SK-N-SH (cell line): ENCODE data around the gene PPP1R37. TPM values are rescaled to one million over a fixed set of nuclear protein-coding genes. Genes with fewer than 3 reads are reported as not detected.

Experiments used
- CTCF ChIA-PET: fragments of 300-600, 350-600 bp; formaldehyde crosslinking; extraction: SDS; loops from one replicate; lab custom pipeline; 2021; lab: Yijun Ruan, JAX
- POLR2A ChIA-PET: fragments of 350-600 bp; sonication (Branson Sonifier 250); formaldehyde crosslinking; extraction: SDS; loops from one replicate; lab custom pipeline; 2020; ENCODE audit warnings: antibody characterized with exemption, inconsistent platforms; lab: Yijun Ruan, JAX
- DNase-seq: peaks from one replicate; pipeline ENCODE4 v3.0.0; 2012
- H2AFZ ChIP-seq: fragments of 200-600 bp; sonication (generic); 2 replicates; pipeline ENCODE4 v1.8.1; 2016; ENCODE audit warnings: antibody characterized with exemption, mild to moderate bottlenecking, low read depth
- H3F3A ChIP-seq: fragments of 200-600 bp; sonication (generic); replicated peaks from 2 replicates; pipeline ENCODE3; 2016; ENCODE audit warnings: antibody characterized with exemption, mild to moderate bottlenecking; ENCODE audit not compliant: insufficient read depth
- H3K27ac ChIP-seq, 2 experiments: fragments of 200-500 bp in 1 of 2; fragments of 200-600 bp in 1 of 2; sonication (Bioruptor generic) in 1 of 2; sonication (generic), shearing (Covaris generic) in 1 of 2; 2 replicates each; pipeline versions ENCODE4 v1.5.1 to v1.6.1; 2014 to 2016; ENCODE audit warnings: low read depth in 2 of 2, inconsistent platforms in 1 of 2, low read length in 1 of 2, mild to moderate bottlenecking in 1 of 2, mixed read lengths in 1 of 2
- H3K27me3 ChIP-seq: fragments of 200-600 bp; sonication (generic), shearing (Covaris generic); 2 replicates; pipeline ENCODE4 v1.6.1; 2016; ENCODE audit warnings: mixed run types; ENCODE audit not compliant: insufficient read depth
- H3K36me3 ChIP-seq, 2 experiments: fragments of 200-500 bp in 1 of 2; fragments of 200-600 bp in 1 of 2; sonication (Bioruptor generic) in 1 of 2; sonication (generic) in 1 of 2; replicated peaks in 1 of 2; 2 replicates each; pipeline versions ENCODE3 to v1.5.1; 2014 to 2016; ENCODE audit warnings: low read length in 1 of 2, mild to moderate bottlenecking in 1 of 2; ENCODE audit not compliant: insufficient read depth in 2 of 2, control insufficient read depth in 1 of 2
- H3K4me1 ChIP-seq, 2 experiments: fragments of 200-500 bp in 1 of 2; fragments of 200-600 bp in 1 of 2; sonication (Bioruptor generic) in 1 of 2; sonication (generic), shearing (Covaris generic) in 1 of 2; 2 replicates each; pipeline versions ENCODE4 v1.5.1 to v1.6.1; 2014 to 2016; ENCODE audit warnings: low read depth in 1 of 2, low read length in 1 of 2, mixed run types in 1 of 2; ENCODE audit not compliant: insufficient read depth in 2 of 2, control insufficient read depth in 1 of 2
- H3K4me2 ChIP-seq: fragments of 200-600 bp; sonication (generic), shearing (Covaris generic); 2 replicates; pipeline ENCODE4 v1.6.1; 2017; ENCODE audit warnings: mixed run types
- H3K4me3 ChIP-seq, 2 experiments: fragments of 200-500 bp in 1 of 2; fragments of 200-600 bp in 1 of 2; sonication (Bioruptor generic) in 1 of 2; sonication (generic), shearing (Covaris generic) in 1 of 2; 2 replicates each; pipeline versions ENCODE4 v1.5.1 to v1.8.1; 2014 to 2016; ENCODE audit warnings: low read depth in 2 of 2, inconsistent platforms in 1 of 2, low read length in 1 of 2, mild to moderate bottlenecking in 1 of 2, mixed read lengths in 1 of 2, moderate library complexity in 1 of 2
- H3K79me2 ChIP-seq: fragments of 200-600 bp; sonication (generic); 2 replicates; pipeline ENCODE4 v1.8.1; 2017; ENCODE audit warnings: mild to moderate bottlenecking; ENCODE audit not compliant: insufficient read depth
- H3K9ac ChIP-seq: fragments of 200-600 bp; sonication (generic); 2 replicates; pipeline ENCODE4 v1.6.1; 2017; ENCODE audit warnings: mixed run types
- H3K9me2 ChIP-seq: fragments of 200-600 bp; sonication (generic); 2 replicates; pipeline ENCODE4 v1.6.1; 2017; ENCODE audit warnings: mixed run types
- H3K9me3 ChIP-seq: fragments of 200-600 bp; sonication (generic); 2 replicates; pipeline ENCODE4 v1.6.1; 2017; ENCODE audit warnings: mixed run types, mild to moderate bottlenecking, moderate library complexity
- H4K20me1 ChIP-seq: fragments of 200-600 bp; sonication (generic); 2 replicates; pipeline ENCODE4 v1.6.1; 2017; ENCODE audit warnings: mild to moderate bottlenecking, mixed run types; ENCODE audit not compliant: insufficient read depth
- CTCF ChIP-seq: fragments of 200-600 bp; sonication (generic); IDR thresholded peaks from 2 replicates; pipeline ENCODE4 v1.6.1; 2017; ENCODE audit warnings: antibody characterized with exemption, mild to moderate bottlenecking, moderate library complexity
- ELF1 ChIP-seq: IDR thresholded peaks from 2 replicates; pipeline ENCODE4 v1.4.0; 2012
- EZH2phosphoT487 ChIP-seq: fragments of 200-600 bp; sonication (generic); IDR thresholded peaks from 2 replicates; pipeline ENCODE4 v1.6.1; 2017; ENCODE audit warnings: low read depth, mixed run types, mild to moderate bottlenecking, antibody characterized with exemption, moderate library complexity, borderline replicate concordance
- FOSL2 ChIP-seq: IDR thresholded peaks from 2 replicates; pipeline ENCODE4 v1.4.0; 2012; ENCODE audit warnings: low read depth, mild to moderate bottlenecking, moderate library complexity, borderline replicate concordance
- JUND ChIP-seq: IDR thresholded peaks from 2 replicates; pipeline ENCODE4 v1.4.0; 2012
- MXI1 ChIP-seq: IDR thresholded peaks from 2 replicates; pipeline ENCODE4 v1.6.1; 2012; ENCODE audit warnings: mild to moderate bottlenecking, low read depth, low read length, improper control_type of control experiment
- POLR2AphosphoS5 ChIP-seq: IDR thresholded peaks from 2 replicates; pipeline ENCODE4 v1.6.1; 2012; ENCODE audit warnings: low read depth, low read length
- RCOR1 ChIP-seq: fragments of 150-350 bp; IDR thresholded peaks from 2 replicates; pipeline ENCODE4 v1.6.1; 2017; ENCODE audit warnings: antibody characterized with exemption, low read length
- REST ChIP-seq: IDR thresholded peaks from 2 replicates; pipeline ENCODE4 v1.6.1; 2012; ENCODE audit warnings: mild to moderate bottlenecking, low read depth, low read length, moderate library complexity
- RXRA ChIP-seq: IDR thresholded peaks from 2 replicates; pipeline ENCODE4 v1.4.0; 2012; ENCODE audit warnings: low read depth, mild to moderate bottlenecking, borderline replicate concordance
- SMC3 ChIP-seq: IDR thresholded peaks from 2 replicates; pipeline ENCODE4 v1.6.1; 2012; ENCODE audit warnings: low read depth, low read length, improper control_type of control experiment
- TEAD4 ChIP-seq: IDR thresholded peaks from 2 replicates; pipeline ENCODE4 v1.4.0; 2012; ENCODE audit warnings: mild to moderate bottlenecking, borderline replicate concordance; ENCODE audit not compliant: insufficient read depth
- USF1 ChIP-seq: IDR thresholded peaks from 2 replicates; pipeline ENCODE4 v1.4.0; 2012; ENCODE audit warnings: low read depth, borderline replicate concordance
- USF2 ChIP-seq: fragments of 150-350 bp; IDR thresholded peaks from 2 replicates; pipeline ENCODE4 v1.6.1; 2017; ENCODE audit warnings: antibody characterized with exemption, low read length, low read depth, borderline replicate concordance
- WGBS: methylation state at CpG from one replicate; pipeline ENCODE4 v1.1.6; 2017; ENCODE audit warnings: low lambda C conversion rate; 5-methylcytosine and 5-hydroxymethylcytosine counted together
- polyA plus RNA-seq, 3 experiments: library from polyadenylated mRNA; depleted of rRNA; stranded (reverse); fragments of >200 nt; gene quantifications; 2 replicates each; pipeline ENCODE4 v1.2.3, GENCODE V29; 2012
- TF ChIP-seq, protein P1 (sequence below): IDR thresholded peaks from 2 replicates; pipeline ENCODE4 v1.4.0; 2012; ENCODE audit warnings: low read depth, borderline replicate concordance

Gene PPP1R37
- polyA plus RNA-seq, 1 of the 3 experiments (the other 2 are of a cell fraction) = 24.4 TPM

GRCh38 chr19:45184115-45184514 is 91.1 kb downstream of the PPP1R37 start:
- Histone ChIP-seq H3K79me2 (peaks cover 20% of the 10 kb centered on the region), H3F3A (no peaks in the 10 kb centered on the region), H3K27ac (no peak overlapping the region), H3K36me3 (peaks cover 0 to 5% of the 10 kb centered on the region in 2 experiments), H3K27me3 (no peaks in the 10 kb centered on the region), H4K20me1 (no peaks in the 10 kb centered on the region), H3K9me2 (no peaks in the 10 kb centered on the region), H2AFZ (no peak overlapping the region), H3K4me3 (no peak overlapping the region), H3K4me1 (peaks cover 0 to 8% of the 10 kb centered on the region in 2 experiments; a peak in 1 of 4 replicates), H3K9me3 (no peaks in the 10 kb centered on the region), H3K9ac (no peak overlapping the region), H3K4me2 (no peak overlapping the region)
- POLR2A ChIA-PET = no interaction called here
- no peak for DNase-seq
- TF ChIP-seq EZH2phosphoT487 (no peak), CTCF (no peak), POLR2AphosphoS5 (no peak), SMC3 (no peak), RXRA (no peak), USF2 (no peak), FOSL2 (no peak), REST (no peak), JUND (no peak), MXI1 (no peak), USF1 (no peak), ELF1 (no peak), TEAD4 (no peak), RCOR1 (no peak)
- TF ChIP-seq, protein P1, sequence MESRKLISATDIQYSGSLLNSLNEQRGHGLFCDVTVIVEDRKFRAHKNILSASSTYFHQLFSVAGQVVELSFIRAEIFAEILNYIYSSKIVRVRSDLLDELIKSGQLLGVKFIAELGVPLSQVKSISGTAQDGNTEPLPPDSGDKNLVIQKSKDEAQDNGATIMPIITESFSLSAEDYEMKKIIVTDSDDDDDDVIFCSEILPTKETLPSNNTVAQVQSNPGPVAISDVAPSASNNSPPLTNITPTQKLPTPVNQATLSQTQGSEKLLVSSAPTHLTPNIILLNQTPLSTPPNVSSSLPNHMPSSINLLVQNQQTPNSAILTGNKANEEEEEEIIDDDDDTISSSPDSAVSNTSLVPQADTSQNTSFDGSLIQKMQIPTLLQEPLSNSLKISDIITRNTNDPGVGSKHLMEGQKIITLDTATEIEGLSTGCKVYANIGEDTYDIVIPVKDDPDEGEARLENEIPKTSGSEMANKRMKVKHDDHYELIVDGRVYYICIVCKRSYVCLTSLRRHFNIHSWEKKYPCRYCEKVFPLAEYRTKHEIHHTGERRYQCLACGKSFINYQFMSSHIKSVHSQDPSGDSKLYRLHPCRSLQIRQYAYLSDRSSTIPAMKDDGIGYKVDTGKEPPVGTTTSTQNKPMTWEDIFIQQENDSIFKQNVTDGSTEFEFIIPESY = no peak
- CTCF ChIA-PET = no interaction called here
- 92% methylated on average over 5 of the region's 5 CpGs for WGBS
